Spinal cord (tissue), 10 donors: ENCODE data around the gene MAP2K1. TPM values are rescaled to one million over a fixed set of nuclear protein-coding genes. Genes with fewer than 3 reads are reported as not detected.
A peak's percentile ranks its signal among the peaks of the same experiment; 100 is the strongest.
"Not testable (repeated sequence)": the region's sequence is repeated elsewhere in the genome, so short reads cannot be mapped to it uniquely, and the experiment has no call there.

Experiments used
- DNase-seq, 6 donors: peaks; one replicate each; pipeline versions ENCODE4 v3.0.0 to v3.0.0-alpha.2; 2013 to 2015; ENCODE audit warnings: low spot score in 6 of 6, low read depth in 4 of 6
- H3K27ac ChIP-seq: one replicate; pipeline ENCODE4 v1.5.1; 2013; ENCODE audit warnings: low read depth, low read length, control low read depth
- H3K27me3 ChIP-seq: one replicate; pipeline ENCODE4 v1.6.1; 2013; ENCODE audit warnings: low read length; ENCODE audit not compliant: control insufficient read depth, insufficient read depth
- H3K36me3 ChIP-seq: one replicate; pipeline ENCODE4 v1.6.1; 2013; ENCODE audit warnings: low read length; ENCODE audit not compliant: control insufficient read depth, insufficient read depth
- H3K4me1 ChIP-seq: one replicate; pipeline ENCODE4 v1.6.1; 2013; ENCODE audit warnings: low read length; ENCODE audit not compliant: control insufficient read depth, insufficient read depth
- H3K4me3 ChIP-seq: one replicate; pipeline ENCODE4 v1.5.1; 2013; ENCODE audit warnings: low read depth, low read length, control low read depth
- H3K9me3 ChIP-seq: one replicate; pipeline ENCODE4 v1.6.1; 2013; ENCODE audit warnings: low read length; ENCODE audit not compliant: control insufficient read depth, insufficient read depth
- WGBS: methylation state at CpG from one replicate; pipeline ENCODE4 v1.1.5; 2013; ENCODE audit warnings: missing lambda C conversion rate; ENCODE audit not compliant: insufficient coverage; 5-methylcytosine and 5-hydroxymethylcytosine counted together
- polyA plus RNA-seq, 2 donors: library from polyadenylated mRNA; unstranded; fragments of 120-200 nt; gene quantifications; one replicate each; pipeline ENCODE4 v1.2.1, GENCODE V29; 2013; ENCODE audit not compliant: insufficient read length in 2 of 2
- total RNA-seq, 2 donors: library from RNA; depleted of rRNA in 1 of 2; stranded (reverse); fragments of 120-200 nt in 1 of 2; fragments of >200 nt in 1 of 2; gene quantifications; one replicate each; pipeline versions ENCODE4 v1.2.3 to v1.2.4, GENCODE V29; 2013 to 2014
- donor health status: healthy.

Gene MAP2K1
- total and polyA plus RNA-seq, 4 donors = 42.8 to 103 (median 79.3) TPM

GRCh38 chr15:66440501-66440900, 53.8 kb downstream of the MAP2K1 start:
- H3K36me3 ChIP-seq = peaks cover 22% of the 10 kb centered on the region
- H3K27me3 ChIP-seq = no peaks in the 10 kb centered on the region
- WGBS = no CpG with 5 or more reads among the region's 2 CpGs
- no peaks in the 10 kb centered on the region for H3K9me3 ChIP-seq
- H3K27ac ChIP-seq = no peak overlapping the region
- no peaks in the 10 kb centered on the region for H3K4me1 ChIP-seq
- no peak overlapping the region for H3K4me3 ChIP-seq
- DNase-seq = no peak

DNA sequence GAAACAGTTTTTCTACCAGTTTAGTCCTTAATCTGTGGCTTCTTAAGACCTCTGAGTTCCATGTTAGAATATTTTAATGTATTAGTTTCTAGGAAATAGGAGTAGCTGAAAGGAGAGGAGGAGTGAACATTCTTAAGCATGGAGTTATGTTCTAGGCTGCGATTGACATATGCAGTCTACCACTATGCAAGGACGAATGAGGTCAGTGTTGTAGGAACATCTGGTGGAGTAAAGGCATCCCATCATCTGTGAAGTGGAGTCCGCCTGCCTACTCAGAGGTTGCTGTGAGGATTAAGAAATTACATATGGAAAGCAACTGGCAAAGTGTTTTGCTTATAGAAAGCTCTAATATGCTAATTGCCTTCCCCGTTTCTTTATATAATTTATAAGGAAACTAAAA, 65.7 kb downstream of the MAP2K1 start:
- no peaks in the 10 kb centered on the region for H3K4me1 ChIP-seq
- no peaks in the 10 kb centered on the region for H3K36me3 ChIP-seq
- no peak for DNase-seq
- H3K4me3 ChIP-seq = no peak overlapping the region
- WGBS = 100% methylated on average over 1 of the region's 4 CpGs
- no peaks in the 10 kb centered on the region for H3K9me3 ChIP-seq
- no peak overlapping the region for H3K27ac ChIP-seq
- H3K27me3 ChIP-seq = no peaks in the 10 kb centered on the region

DNA sequence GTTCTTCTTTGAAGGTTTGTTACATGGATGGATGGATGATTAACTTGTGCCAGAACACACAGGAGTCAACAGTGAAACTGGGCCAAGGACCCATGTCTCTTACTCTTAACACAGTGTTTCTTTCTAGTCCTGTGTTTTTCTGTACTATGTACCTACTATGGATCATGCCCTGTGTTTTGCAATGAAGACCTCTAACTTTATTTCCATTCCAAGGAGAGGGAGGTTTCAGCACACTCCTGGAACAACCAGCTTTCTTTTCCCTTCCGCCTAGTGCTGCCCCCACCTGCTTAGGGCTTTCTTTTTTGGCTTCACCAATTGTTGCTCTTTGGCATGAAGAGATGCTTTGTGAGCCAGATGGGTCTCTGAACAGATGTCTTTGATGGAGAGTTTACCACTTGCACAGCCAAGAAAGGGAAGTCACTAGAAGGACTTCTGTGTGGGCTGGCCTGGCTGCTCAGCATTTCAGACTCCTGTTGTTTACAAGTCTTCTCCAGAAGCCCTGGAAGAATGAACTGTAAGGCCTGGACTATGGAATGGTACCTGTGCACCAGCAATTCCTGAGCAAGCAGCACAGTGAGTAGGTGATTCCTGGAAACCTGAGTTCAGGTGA, 66.4 kb downstream of the MAP2K1 start:
- H3K36me3 ChIP-seq = no peaks in the 10 kb centered on the region
- H3K4me3 ChIP-seq = no peak overlapping the region
- H3K27ac ChIP-seq = no peak overlapping the region
- H3K4me1 ChIP-seq = no peaks in the 10 kb centered on the region
- no peaks in the 10 kb centered on the region for H3K9me3 ChIP-seq
- WGBS = no CpG with 5 or more reads among the region's 1 CpG
- DNase-seq = peak in 3 of 6 donors; percentile 5 to 71 (median 6)
- no peaks in the 10 kb centered on the region for H3K27me3 ChIP-seq

- whole genome bisulfite sequencing = 100% methylated on average over 1 of the region's 2 CpGs
- no peak overlapping the region for H3K27ac ChIP-seq
- no peaks in the 10 kb centered on the region for H3K4me1 ChIP-seq
- no peaks in the 10 kb centered on the region for H3K27me3 ChIP-seq
- no peak for DNase-seq
- H3K9me3 ChIP-seq = no peaks in the 10 kb centered on the region
- H3K4me3 ChIP-seq = no peak overlapping the region
- no peaks in the 10 kb centered on the region for H3K36me3 ChIP-seq
These were observed 67.4 kb downstream of the MAP2K1 start for GRCh38 chr15:66454143-66454542.

DNA sequence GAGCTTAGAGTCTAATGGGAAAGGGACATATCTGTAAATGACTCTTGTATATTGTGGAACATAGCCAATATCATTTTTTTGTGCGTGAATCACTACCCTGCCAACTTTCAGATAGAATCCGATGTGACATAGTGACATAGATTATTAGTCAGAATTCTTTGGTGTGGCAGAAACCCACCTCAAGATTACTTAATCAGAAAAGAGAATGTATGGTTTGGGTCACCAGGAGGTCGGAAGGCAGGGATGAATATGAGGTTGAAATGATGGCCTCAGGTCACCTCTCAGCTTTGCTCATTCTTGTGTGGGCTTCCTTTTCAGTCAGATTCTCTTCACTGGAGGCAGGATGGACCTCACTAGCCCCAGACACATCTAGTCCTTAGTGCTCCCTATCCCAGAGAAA, 69.5 kb downstream of the MAP2K1 start:
- H3K9me3 ChIP-seq = no peaks in the 10 kb centered on the region
- no peaks in the 10 kb centered on the region for H3K4me1 ChIP-seq
- no CpG with 5 or more reads among the region's 3 CpGs for WGBS
- H3K4me3 ChIP-seq = no peak overlapping the region
- H3K27me3 ChIP-seq = no peaks in the 10 kb centered on the region
- no peak overlapping the region for H3K27ac ChIP-seq
- no peak for DNase-seq
- no peaks in the 10 kb centered on the region for H3K36me3 ChIP-seq

DNA sequence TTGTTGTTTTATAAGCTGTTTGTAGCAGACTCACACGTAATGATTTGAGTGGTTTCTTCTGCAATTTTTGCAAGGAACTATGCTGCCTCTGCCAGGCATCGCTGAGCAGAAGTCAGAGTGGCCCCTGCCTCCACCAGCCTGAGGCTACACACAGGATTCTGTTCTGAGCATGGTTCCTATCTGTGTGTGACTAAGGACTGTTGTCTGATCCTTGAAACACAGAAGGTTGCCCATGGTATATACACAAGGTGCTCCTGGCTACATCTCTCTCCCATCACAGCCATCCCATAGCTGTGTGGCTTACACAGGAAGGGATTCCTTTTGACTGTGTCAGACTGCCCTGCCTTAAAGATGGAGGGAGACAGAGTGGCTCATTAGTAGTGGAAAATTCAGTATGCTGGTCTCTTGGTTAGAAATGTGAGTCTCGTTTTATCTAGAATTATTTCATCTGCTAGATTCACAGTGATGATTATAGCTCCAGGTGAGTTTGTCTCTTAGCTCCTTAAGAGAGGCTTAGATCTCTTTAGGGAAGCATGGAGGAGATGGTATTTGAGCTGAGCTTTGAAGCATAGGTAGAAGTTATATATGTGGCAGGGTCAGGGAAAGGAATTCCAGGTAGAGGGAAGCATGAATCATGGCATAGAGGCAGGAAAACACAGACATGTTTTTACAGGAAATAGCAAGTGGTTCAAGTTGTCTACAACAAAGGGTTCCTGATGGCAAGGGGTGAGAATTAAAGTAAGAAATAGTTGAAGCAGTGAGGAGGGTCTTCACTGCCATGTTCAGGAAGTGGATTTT, 73.3 kb downstream of the MAP2K1 start:
- Histone ChIP-seq H3K9me3 (no peaks in the 10 kb centered on the region), H3K36me3 (no peaks in the 10 kb centered on the region), H3K27me3 (no peaks in the 10 kb centered on the region), H3K4me1 (no peaks in the 10 kb centered on the region), H3K4me3 (no peak overlapping the region), H3K27ac (no peak overlapping the region)
- no peak for DNase-seq
- 91% methylated on average over 2 of the region's 3 CpGs for WGBS

DNA sequence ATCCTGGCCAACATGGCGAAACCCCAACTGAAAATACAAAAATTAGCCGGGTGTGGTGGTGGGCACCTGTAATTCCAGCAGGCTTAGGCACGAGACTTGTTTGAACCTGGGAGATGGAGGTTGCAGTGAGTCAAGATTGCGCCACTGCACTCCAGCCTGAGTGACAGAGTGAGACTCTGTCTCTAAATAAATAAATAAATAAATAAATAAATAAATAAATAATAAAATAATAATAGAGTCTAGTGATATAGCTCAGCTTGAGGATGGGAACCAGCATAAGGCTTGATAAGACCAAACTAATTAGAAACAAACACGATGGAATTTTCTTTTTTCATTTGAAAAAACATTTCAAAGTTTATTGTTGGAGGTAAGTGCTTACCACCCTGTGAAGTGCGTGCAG, 74.6 kb downstream of the MAP2K1 start:
- H3K4me3 ChIP-seq, H3K4me1 ChIP-seq, DNase-seq, H3K27me3 ChIP-seq, H3K27ac ChIP-seq, H3K36me3 ChIP-seq, H3K9me3 ChIP-seq: not testable (repeated sequence)
- WGBS = 93% methylated on average over 3 of the region's 6 CpGs

DNA sequence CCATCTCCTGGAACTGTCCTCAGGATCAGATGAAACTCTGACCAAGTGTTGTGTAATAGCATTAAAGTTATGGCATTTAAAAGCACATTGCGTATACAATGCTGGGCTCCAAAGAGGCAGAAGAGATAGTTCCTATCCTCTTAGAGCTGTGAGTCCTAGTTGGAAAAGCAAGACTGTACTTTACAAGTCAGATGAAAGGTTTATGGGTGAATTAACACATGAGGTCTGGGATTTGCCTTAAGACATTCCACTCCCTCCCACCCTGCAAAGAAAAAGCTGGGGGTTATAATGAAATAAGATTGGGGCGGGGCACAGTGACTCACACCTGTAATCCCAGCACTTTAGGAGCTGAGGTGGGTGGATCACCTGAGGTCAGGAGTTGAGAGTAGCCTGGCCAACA, 75.2 kb downstream of the MAP2K1 start:
- Histone ChIP-seq H3K27me3 (no peaks in the 10 kb centered on the region), H3K4me3 (no peak overlapping the region), H3K4me1 (no peaks in the 10 kb centered on the region), H3K9me3 (no peaks in the 10 kb centered on the region), H3K36me3 (no peaks in the 10 kb centered on the region), H3K27ac (no peak overlapping the region)
- DNase-seq = no peak
- no CpG with 5 or more reads among the region's 2 CpGs for WGBS

DNA sequence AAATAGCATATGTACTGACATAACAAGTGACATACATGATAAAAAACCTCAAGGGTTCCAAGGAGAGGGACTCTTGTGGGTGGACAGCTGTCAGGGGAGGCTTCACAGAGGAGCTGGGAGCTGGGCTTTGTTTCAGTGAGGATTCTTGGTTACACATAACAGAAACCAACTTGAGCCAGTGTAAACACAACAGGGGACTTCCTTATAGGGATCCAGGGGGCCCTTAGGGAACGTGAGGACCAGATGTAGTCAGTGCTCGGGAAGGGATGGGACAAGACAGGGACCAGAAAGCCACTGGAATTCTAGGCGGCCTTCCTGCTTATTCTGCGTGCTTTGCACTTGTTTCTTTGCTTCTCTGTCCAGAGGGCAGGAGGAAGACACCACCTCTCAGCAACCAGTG, 75.9 kb downstream of the MAP2K1 start:
- DNase-seq = peak in 1 of 6 donors; percentile 36

GRCh38 chr15:66465294-66465693, 78.6 kb downstream of the MAP2K1 start:
- not testable (repeated sequence) for H3K4me3 ChIP-seq, H3K27ac ChIP-seq, H3K27me3 ChIP-seq, H3K36me3 ChIP-seq, DNase-seq, H3K4me1 ChIP-seq, H3K9me3 ChIP-seq
- WGBS = no CpG with 5 or more reads among the region's 6 CpGs

More for the DNA sequence above, 75.9 kb downstream of the MAP2K1 start:
- Histone ChIP-seq H3K4me1 (no peaks in the 10 kb centered on the region), H3K27me3 (no peaks in the 10 kb centered on the region), H3K27ac (no peak overlapping the region), H3K9me3 (no peaks in the 10 kb centered on the region), H3K36me3 (no peaks in the 10 kb centered on the region), H3K4me3 (no peak overlapping the region)
- WGBS = 67% methylated on average over 4 of the region's 4 CpGs
